ENCODE data around the gene SLC25A19.

- TF ChIP-seq, protein P1, sequence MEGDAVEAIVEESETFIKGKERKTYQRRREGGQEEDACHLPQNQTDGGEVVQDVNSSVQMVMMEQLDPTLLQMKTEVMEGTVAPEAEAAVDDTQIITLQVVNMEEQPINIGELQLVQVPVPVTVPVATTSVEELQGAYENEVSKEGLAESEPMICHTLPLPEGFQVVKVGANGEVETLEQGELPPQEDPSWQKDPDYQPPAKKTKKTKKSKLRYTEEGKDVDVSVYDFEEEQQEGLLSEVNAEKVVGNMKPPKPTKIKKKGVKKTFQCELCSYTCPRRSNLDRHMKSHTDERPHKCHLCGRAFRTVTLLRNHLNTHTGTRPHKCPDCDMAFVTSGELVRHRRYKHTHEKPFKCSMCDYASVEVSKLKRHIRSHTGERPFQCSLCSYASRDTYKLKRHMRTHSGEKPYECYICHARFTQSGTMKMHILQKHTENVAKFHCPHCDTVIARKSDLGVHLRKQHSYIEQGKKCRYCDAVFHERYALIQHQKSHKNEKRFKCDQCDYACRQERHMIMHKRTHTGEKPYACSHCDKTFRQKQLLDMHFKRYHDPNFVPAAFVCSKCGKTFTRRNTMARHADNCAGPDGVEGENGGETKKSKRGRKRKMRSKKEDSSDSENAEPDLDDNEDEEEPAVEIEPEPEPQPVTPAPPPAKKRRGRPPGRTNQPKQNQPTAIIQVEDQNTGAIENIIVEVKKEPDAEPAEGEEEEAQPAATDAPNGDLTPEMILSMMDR (IDR thresholded peaks at IDR 0.05) = no peak
- TF ChIP-seq EP300 (IDR thresholded peaks at IDR 0.05) (no peak), POLR2AphosphoS5 (IDR thresholded peaks at IDR 0.05) (no peak)
Measured at GRCh38 chr17:75273977-75274708, 15.1 kb downstream of the SLC25A19 start.

Data from upper lobe of left lung (tissue), 4 donors.